Astrocyte (in vitro differentiated cells and primary cell): Measurements from ENCODE around the gene SMIM45.

Source experiments
- DNase-seq: peaks from one replicate; pipeline ENCODE4 v3.0.0-alpha.2; 2010; ENCODE audit warnings: low read depth
- FAIRE-seq: peaks from 2 replicates; lab custom pipeline; 2011; peaks lifted over from hg19 to GRCh38; lab: Jason Lieb, UNC
- H2AFZ ChIP-seq: 2 replicates; pipeline ENCODE4 v1.6.0; 2012; ENCODE audit warnings: low read depth, low read length, inconsistent platforms
- H3K27ac ChIP-seq: 2 replicates; pipeline ENCODE4 v1.5.1; 2011; ENCODE audit warnings: low read depth, low read length, inconsistent platforms
- H3K27me3 ChIP-seq: 2 replicates; pipeline ENCODE4 v1.6.0; 2011; ENCODE audit warnings: low read length, inconsistent platforms; ENCODE audit not compliant: insufficient read depth
- H3K36me3 ChIP-seq: 2 replicates; pipeline ENCODE4 v1.5.1; 2011; ENCODE audit warnings: low read length, inconsistent platforms; ENCODE audit not compliant: insufficient read depth
- H3K4me1 ChIP-seq: 2 replicates; pipeline ENCODE4 v1.5.1; 2011; ENCODE audit warnings: low read length, inconsistent platforms; ENCODE audit not compliant: insufficient read depth
- H3K4me2 ChIP-seq: 2 replicates; pipeline ENCODE4 v1.6.0; 2012; ENCODE audit warnings: low read length, inconsistent platforms
- H3K4me3 ChIP-seq: 2 replicates; pipeline ENCODE4 v1.5.1; 2011; ENCODE audit warnings: low read depth, mild to moderate bottlenecking, low read length, inconsistent platforms; ENCODE audit not compliant: insufficient read depth
- H3K79me2 ChIP-seq: 2 replicates; pipeline ENCODE4 v1.6.0; 2012; ENCODE audit warnings: mild to moderate bottlenecking, low read length, inconsistent platforms; ENCODE audit not compliant: insufficient read depth
- H3K9ac ChIP-seq: 2 replicates; pipeline ENCODE4 v1.6.0; 2012; ENCODE audit warnings: mild to moderate bottlenecking, low read length, inconsistent platforms
- H3K9me3 ChIP-seq: 2 replicates; pipeline ENCODE4 v1.5.1; 2012; ENCODE audit warnings: low read depth, mild to moderate bottlenecking, low read length, inconsistent platforms; ENCODE audit not compliant: insufficient read depth
- H4K20me1 ChIP-seq: 2 replicates; pipeline ENCODE4 v1.6.0; 2012; ENCODE audit warnings: low read length, inconsistent platforms; ENCODE audit not compliant: insufficient read depth
- H3K27ac Mint-ChIP-seq: one replicate; pipeline ENCODE4 v1.8.0; 2021; ENCODE audit warnings: mild to moderate bottlenecking, mixed read lengths; ENCODE audit not compliant: unreplicated experiment
- H3K27me3 Mint-ChIP-seq: one replicate; pipeline ENCODE4 v1.8.0; 2021; ENCODE audit warnings: low read depth, mixed read lengths; ENCODE audit not compliant: unreplicated experiment
- H3K36me3 Mint-ChIP-seq: one replicate; pipeline ENCODE4 v1.8.0; 2021; ENCODE audit warnings: low read depth, mixed read lengths; ENCODE audit not compliant: unreplicated experiment
- H3K4me1 Mint-ChIP-seq: one replicate; pipeline ENCODE4 v1.8.0; 2021; ENCODE audit warnings: low read depth, mixed read lengths; ENCODE audit not compliant: unreplicated experiment
- H3K4me3 Mint-ChIP-seq: one replicate; pipeline ENCODE4 v1.8.0; 2021; ENCODE audit warnings: mild to moderate bottlenecking, moderate library complexity, mixed read lengths; ENCODE audit not compliant: unreplicated experiment
- H3K9me3 Mint-ChIP-seq: one replicate; pipeline ENCODE4 v1.8.0; 2021; ENCODE audit warnings: mild to moderate bottlenecking, mixed read lengths; ENCODE audit not compliant: unreplicated experiment
- EZH2 ChIP-seq: IDR thresholded peaks from 2 replicates; pipeline ENCODE4 v1.6.1; 2012; ENCODE audit warnings: mild to moderate bottlenecking, low read length, inconsistent platforms; ENCODE audit not compliant: insufficient read depth
- TF ChIP-seq, protein P1 (sequence below): IDR thresholded peaks from 2 replicates; pipeline ENCODE4 v1.5.1; 2011; ENCODE audit warnings: low read depth, mild to moderate bottlenecking, inconsistent platforms, low read length, moderate library complexity; ENCODE audit not compliant: insufficient read depth

The SMIM45 gene

GRCh38 chr22:41923595-41924276 lies 28.2 kb upstream of the SMIM45 start:
- Histone ChIP-seq H3K4me3 (no peak overlapping the region), H3K27me3 (peaks cover 10% of the 10 kb centered on the region)
- peaks cover 32% of the 10 kb centered on the region for H3K27me3 Mint-ChIP-seq

DNA sequence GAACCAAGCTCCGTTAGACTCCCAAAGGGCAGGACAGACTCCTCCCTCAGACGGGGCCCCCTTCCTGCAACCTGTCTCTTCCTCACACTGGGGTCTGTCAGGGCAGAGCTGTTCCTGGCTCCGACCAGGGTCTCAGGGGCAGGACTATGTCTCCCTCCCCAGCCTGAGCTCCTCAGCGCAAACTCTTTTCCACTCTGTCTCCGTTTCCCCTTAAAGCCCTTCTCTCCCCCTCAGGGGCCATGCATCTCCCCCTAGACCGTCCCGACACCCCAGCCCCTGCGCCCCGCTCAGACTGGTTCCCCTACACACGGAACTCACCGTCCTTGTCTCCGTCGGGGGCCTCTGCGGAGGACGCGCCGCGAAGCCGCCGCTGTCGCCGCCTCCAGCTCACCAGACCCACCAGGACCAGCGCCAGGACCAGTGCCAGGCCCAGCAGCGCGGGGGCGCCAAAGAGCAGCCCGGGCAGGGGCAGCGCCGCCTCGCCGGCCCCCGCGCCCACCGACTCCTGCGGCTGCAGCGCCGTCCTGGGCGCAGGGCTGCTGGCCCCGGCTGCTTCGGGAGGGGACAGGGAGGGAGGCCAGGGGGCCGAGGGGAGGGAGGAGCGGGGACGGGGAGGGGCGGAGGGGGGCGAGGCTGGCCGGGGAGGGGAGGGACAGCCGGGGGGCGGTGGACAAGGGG lies 26.0 kb upstream of the SMIM45 start:
- TF ChIP-seq, protein P1, sequence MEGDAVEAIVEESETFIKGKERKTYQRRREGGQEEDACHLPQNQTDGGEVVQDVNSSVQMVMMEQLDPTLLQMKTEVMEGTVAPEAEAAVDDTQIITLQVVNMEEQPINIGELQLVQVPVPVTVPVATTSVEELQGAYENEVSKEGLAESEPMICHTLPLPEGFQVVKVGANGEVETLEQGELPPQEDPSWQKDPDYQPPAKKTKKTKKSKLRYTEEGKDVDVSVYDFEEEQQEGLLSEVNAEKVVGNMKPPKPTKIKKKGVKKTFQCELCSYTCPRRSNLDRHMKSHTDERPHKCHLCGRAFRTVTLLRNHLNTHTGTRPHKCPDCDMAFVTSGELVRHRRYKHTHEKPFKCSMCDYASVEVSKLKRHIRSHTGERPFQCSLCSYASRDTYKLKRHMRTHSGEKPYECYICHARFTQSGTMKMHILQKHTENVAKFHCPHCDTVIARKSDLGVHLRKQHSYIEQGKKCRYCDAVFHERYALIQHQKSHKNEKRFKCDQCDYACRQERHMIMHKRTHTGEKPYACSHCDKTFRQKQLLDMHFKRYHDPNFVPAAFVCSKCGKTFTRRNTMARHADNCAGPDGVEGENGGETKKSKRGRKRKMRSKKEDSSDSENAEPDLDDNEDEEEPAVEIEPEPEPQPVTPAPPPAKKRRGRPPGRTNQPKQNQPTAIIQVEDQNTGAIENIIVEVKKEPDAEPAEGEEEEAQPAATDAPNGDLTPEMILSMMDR: no peak
- TF ChIP-seq EZH2: peak; percentile 76
- DNase-seq: no peak
- Mint-ChIP-seq H3K9me3 (no peaks in the 10 kb centered on the region), H3K27me3 (peaks cover 36% of the 10 kb centered on the region), H3K4me1 (peaks cover 3% of the 10 kb centered on the region), H3K27ac (no peak overlapping the region), H3K36me3 (no peaks in the 10 kb centered on the region), H3K4me3 (peak overlapping the region; percentile 40)
- FAIRE-seq: no peak
- H3K4me3 ChIP-seq: no peak overlapping the region
- H3K9me3 ChIP-seq: no peaks in the 10 kb centered on the region
- H3K4me2 ChIP-seq: peak overlapping the region; percentile 75
- no peak overlapping the region for H2AFZ ChIP-seq
- no peaks in the 10 kb centered on the region for H3K79me2 ChIP-seq
- peaks cover 10% of the 10 kb centered on the region for H3K27me3 ChIP-seq
- no peaks in the 10 kb centered on the region for H4K20me1 ChIP-seq
- no peaks in the 10 kb centered on the region for H3K36me3 ChIP-seq
- peak overlapping the region; percentile 35 for H3K9ac ChIP-seq
- H3K4me1 ChIP-seq: no peaks in the 10 kb centered on the region
- H3K27ac ChIP-seq: no peak overlapping the region

More at GRCh38 chr22:41923595-41924276, 28.2 kb upstream of the SMIM45 start:
- no peaks in the 10 kb centered on the region for H3K9me3 ChIP-seq
- TF ChIP-seq, protein P1: no peak
- TF ChIP-seq EZH2: no peak
- no peaks in the 10 kb centered on the region for H3K36me3 ChIP-seq
- H3K4me2 ChIP-seq: no peak overlapping the region
- Mint-ChIP-seq H3K36me3 (no peaks in the 10 kb centered on the region), H3K9me3 (no peaks in the 10 kb centered on the region), H3K4me1 (no peaks in the 10 kb centered on the region), H3K27ac (no peak overlapping the region), H3K4me3 (no peak overlapping the region)
- H2AFZ ChIP-seq: no peak overlapping the region
- H3K27ac ChIP-seq: no peak overlapping the region
- no peaks in the 10 kb centered on the region for H3K79me2 ChIP-seq
- FAIRE-seq: no peak
- peaks cover 3% of the 10 kb centered on the region for H3K4me1 ChIP-seq
- H3K9ac ChIP-seq: no peak overlapping the region
- no peak for DNase-seq
- H4K20me1 ChIP-seq: no peaks in the 10 kb centered on the region

- no peaks in the 10 kb centered on the region for H3K36me3 Mint-ChIP-seq
- H3K4me2 ChIP-seq: no peak overlapping the region
- H3K79me2 ChIP-seq: no peaks in the 10 kb centered on the region
- H3K27ac Mint-ChIP-seq: no peak overlapping the region
- H3K9me3 ChIP-seq: no peaks in the 10 kb centered on the region
- H3K36me3 ChIP-seq: no peaks in the 10 kb centered on the region
- peaks cover 10% of the 10 kb centered on the region for H3K27me3 ChIP-seq
- peaks cover 32% of the 10 kb centered on the region for H3K27me3 Mint-ChIP-seq
- peaks cover 3% of the 10 kb centered on the region for H3K4me1 Mint-ChIP-seq
- no peak for FAIRE-seq
- no peaks in the 10 kb centered on the region for H3K4me1 ChIP-seq
- no peak for TF ChIP-seq EZH2
- TF ChIP-seq, protein P1: no peak
- no peak overlapping the region for H3K27ac ChIP-seq
- H4K20me1 ChIP-seq: no peaks in the 10 kb centered on the region
- no peak overlapping the region for H3K4me3 Mint-ChIP-seq
- no peak for DNase-seq
- H3K9me3 Mint-ChIP-seq: no peaks in the 10 kb centered on the region
- H2AFZ ChIP-seq: no peak overlapping the region
- no peak overlapping the region for H3K4me3 ChIP-seq
- H3K9ac ChIP-seq: no peak overlapping the region
Observed at GRCh38 chr22:41927813-41928212, 24.1 kb upstream of the SMIM45 start.
